Osteocyte (in vitro differentiated cells): ENCODE results near the gene WNT10A. TPM values are rescaled to one million over a fixed set of nuclear protein-coding genes. Genes with fewer than 3 reads are reported as not detected.
"Not testable (repeated sequence)": the region's sequence is repeated elsewhere in the genome, so short reads cannot be mapped to it uniquely, and the experiment has no call there.

Experiments
- DNase-seq: peaks from one replicate; pipeline ENCODE4 v3.0.0; 2021; ENCODE audit warnings: mixed read lengths; ENCODE audit not compliant: unreplicated experiment; ENCODE audit errors: extremely low spot score
- H3K27ac Mint-ChIP-seq: one replicate; pipeline ENCODE4 v1.8.0; 2021; ENCODE audit warnings: mild to moderate bottlenecking, mixed read lengths; ENCODE audit not compliant: unreplicated experiment
- H3K27me3 Mint-ChIP-seq: one replicate; pipeline ENCODE4 v1.8.0; 2021; ENCODE audit warnings: mixed read lengths; ENCODE audit not compliant: unreplicated experiment
- H3K36me3 Mint-ChIP-seq: one replicate; pipeline ENCODE4 v1.8.0; 2021; ENCODE audit warnings: mixed read lengths; ENCODE audit not compliant: unreplicated experiment
- H3K4me1 Mint-ChIP-seq: one replicate; pipeline ENCODE4 v1.8.0; 2021; ENCODE audit warnings: mixed read lengths; ENCODE audit not compliant: unreplicated experiment
- H3K4me3 Mint-ChIP-seq: one replicate; pipeline ENCODE4 v1.8.0; 2021; ENCODE audit warnings: mild to moderate bottlenecking, moderate library complexity, mixed read lengths; ENCODE audit not compliant: unreplicated experiment
- H3K9me3 Mint-ChIP-seq: one replicate; pipeline ENCODE4 v1.8.0; 2021; ENCODE audit warnings: mixed read lengths; ENCODE audit not compliant: unreplicated experiment
- total RNA-seq: library from RNA; stranded (reverse); gene quantifications from 2 replicates; pipeline ENCODE4 v1.2.1, GENCODE V29; 2021
- TF ChIP-seq, protein P1 (sequence below): fragments of 200-600 bp; sonication (generic); IDR thresholded peaks from 2 replicates; pipeline ENCODE4 v1.5.0; 2021; ENCODE audit warnings: antibody characterized with exemption, mild to moderate bottlenecking, moderate library complexity

WNT10A gene
- total RNA-seq, 1 donor from 2014 or later: not detected

DNA sequence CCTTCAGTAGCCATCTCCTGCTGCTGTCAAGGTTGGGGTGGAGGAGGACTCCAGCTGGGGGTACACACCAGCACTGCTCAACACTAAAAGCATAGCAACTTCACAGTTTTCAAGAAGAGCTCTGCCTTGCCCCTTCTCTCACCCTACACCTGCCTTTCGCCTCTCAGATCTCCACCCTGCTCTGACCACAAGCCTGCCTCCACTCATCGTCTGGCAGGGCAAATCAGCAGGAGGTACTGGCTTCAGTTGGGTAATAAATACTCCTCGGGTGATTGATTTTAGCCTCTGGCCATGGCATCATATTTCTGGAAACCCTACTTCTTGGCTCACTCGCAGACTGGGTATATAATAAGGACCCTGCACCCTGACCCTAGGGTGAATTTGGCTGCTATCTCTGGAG lies 46.0 kb upstream of the WNT10A start:
- no peak overlapping the region for H3K27ac Mint-ChIP-seq
- no peaks in the 10 kb centered on the region for H3K36me3 Mint-ChIP-seq
- H3K4me3 Mint-ChIP-seq: no peak overlapping the region
- peaks cover 41% of the 10 kb centered on the region for H3K27me3 Mint-ChIP-seq
- TF ChIP-seq, protein P1, sequence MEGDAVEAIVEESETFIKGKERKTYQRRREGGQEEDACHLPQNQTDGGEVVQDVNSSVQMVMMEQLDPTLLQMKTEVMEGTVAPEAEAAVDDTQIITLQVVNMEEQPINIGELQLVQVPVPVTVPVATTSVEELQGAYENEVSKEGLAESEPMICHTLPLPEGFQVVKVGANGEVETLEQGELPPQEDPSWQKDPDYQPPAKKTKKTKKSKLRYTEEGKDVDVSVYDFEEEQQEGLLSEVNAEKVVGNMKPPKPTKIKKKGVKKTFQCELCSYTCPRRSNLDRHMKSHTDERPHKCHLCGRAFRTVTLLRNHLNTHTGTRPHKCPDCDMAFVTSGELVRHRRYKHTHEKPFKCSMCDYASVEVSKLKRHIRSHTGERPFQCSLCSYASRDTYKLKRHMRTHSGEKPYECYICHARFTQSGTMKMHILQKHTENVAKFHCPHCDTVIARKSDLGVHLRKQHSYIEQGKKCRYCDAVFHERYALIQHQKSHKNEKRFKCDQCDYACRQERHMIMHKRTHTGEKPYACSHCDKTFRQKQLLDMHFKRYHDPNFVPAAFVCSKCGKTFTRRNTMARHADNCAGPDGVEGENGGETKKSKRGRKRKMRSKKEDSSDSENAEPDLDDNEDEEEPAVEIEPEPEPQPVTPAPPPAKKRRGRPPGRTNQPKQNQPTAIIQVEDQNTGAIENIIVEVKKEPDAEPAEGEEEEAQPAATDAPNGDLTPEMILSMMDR: no peak
- H3K4me1 Mint-ChIP-seq: peaks cover 20% of the 10 kb centered on the region
- DNase-seq: no peak
- H3K9me3 Mint-ChIP-seq: peaks cover 9% of the 10 kb centered on the region

DNA sequence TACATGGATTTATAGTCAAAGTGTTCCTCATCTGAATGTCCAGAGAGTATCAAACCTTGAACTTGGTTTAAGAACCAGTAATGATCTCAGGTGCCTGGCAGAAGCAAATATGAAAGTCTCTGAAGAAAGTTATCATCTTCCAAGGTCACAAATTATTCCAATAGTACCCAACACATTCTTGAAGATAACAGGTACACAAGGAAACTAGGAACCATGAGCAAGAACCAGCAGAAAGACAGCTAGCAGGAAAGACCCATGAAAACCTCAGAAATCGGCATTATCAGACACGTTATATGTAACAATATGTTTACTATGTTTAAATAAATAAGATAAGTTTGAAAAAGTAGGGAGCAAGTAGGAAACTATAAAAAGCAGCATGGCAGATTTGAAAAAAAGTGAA lies 43.2 kb upstream of the WNT10A start:
- TF ChIP-seq, protein P1: no peak
- Mint-ChIP-seq H3K9me3 (peaks cover 9% of the 10 kb centered on the region), H3K4me1 (peaks cover 16% of the 10 kb centered on the region), H3K27me3 (peaks cover 43% of the 10 kb centered on the region), H3K36me3 (peaks cover 3% of the 10 kb centered on the region), H3K4me3 (no peak overlapping the region), H3K27ac (no peak overlapping the region)
- no peak for DNase-seq

DNA sequence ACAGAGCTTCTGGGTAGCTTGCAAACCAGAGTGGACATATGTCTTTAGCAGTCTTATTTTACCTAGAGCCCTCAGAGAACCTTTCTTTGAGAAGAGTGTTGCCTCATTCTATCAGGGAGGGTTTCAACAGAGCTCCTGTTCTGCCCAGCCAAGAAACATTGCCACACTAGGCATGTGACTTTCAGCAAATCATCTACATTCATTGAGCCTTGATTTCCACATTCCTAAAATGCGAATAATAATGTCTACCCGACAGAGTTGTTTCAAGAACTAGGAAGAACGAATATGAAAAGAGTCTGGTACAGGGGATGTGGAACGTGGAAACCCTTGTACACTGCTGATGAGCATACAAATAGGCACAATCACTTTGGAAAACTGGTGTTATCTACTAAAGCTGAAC lies 41.2 kb upstream of the WNT10A start:
- H3K27ac Mint-ChIP-seq: no peak overlapping the region
- peaks cover 9% of the 10 kb centered on the region for H3K9me3 Mint-ChIP-seq
- peaks cover 3% of the 10 kb centered on the region for H3K36me3 Mint-ChIP-seq
- H3K4me1 Mint-ChIP-seq: peaks cover 3% of the 10 kb centered on the region
- TF ChIP-seq, protein P1: no peak
- H3K27me3 Mint-ChIP-seq: peaks cover 43% of the 10 kb centered on the region
- H3K4me3 Mint-ChIP-seq: no peak overlapping the region
- no peak for DNase-seq

DNA sequence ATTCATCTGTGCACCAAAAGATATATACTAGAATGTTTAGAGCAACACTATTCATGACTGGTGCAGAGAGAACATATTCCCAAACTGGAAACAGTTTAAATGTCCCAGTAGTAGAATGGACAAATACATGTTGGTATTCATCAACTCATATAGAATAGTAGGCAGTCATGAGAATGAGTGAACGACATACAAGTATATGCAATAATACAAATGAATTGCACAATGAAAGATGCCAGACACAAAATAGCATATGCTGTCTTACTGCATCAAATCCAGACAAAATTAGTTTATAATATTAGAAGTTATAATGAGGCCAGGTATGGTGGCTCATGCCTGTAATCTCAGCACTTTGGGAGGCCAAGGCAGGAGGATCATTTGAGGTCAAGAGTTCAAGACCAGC lies 40.8 kb upstream of the WNT10A start:
- Mint-ChIP-seq H3K36me3 (peaks cover 3% of the 10 kb centered on the region), H3K27ac (no peak overlapping the region), H3K4me3 (no peak overlapping the region), H3K9me3 (peaks cover 9% of the 10 kb centered on the region), H3K27me3 (peaks cover 42% of the 10 kb centered on the region), H3K4me1 (peaks cover 1% of the 10 kb centered on the region)
- TF ChIP-seq, protein P1: no peak
- DNase-seq: no peak

DNA sequence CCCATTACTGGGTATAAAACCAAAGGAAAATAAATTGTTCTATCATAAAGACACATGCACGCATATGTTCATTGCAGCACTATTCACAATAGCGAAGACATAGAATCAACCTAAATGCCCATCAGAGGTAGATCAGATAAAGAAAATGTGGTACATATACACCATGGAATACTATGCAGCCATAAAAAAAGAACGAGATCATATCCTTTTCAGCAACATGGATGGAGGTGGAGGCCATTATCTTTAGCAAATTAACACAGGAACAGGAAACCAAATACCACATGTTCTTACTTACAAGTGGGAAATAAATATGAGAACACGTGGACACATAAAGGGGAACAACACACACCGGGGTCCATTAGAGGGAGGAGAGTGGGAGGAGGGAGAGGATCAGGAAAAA lies 36.3 kb upstream of the WNT10A start:
- H3K27ac Mint-ChIP-seq, H3K4me1 Mint-ChIP-seq, DNase-seq, H3K36me3 Mint-ChIP-seq, H3K9me3 Mint-ChIP-seq, H3K4me3 Mint-ChIP-seq: not testable (repeated sequence)
- peaks cover 20% of the 10 kb centered on the region for H3K27me3 Mint-ChIP-seq

DNA sequence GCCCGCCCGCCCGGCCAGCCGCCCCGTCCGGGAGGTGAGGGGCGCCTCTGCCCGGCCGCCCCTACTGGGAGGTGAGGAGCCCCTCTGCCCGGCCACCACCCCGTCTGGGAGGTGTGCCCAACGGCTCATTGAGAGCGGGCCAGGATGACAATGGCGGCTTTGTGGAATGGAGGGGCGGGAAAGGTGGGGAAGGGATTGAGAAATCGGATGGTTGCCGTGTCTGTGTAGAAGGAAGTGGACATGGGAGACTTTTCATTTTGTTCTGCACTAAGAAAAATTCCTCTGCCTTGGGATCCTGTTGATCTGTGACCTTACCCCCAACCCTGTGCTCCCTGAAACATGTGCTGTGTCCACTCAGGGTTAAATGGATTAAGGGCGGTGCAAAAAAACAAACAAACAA lies 33.7 kb upstream of the WNT10A start:
- not testable (repeated sequence) for H3K36me3 Mint-ChIP-seq, H3K4me1 Mint-ChIP-seq, DNase-seq, H3K9me3 Mint-ChIP-seq, H3K4me3 Mint-ChIP-seq, H3K27ac Mint-ChIP-seq
- peaks cover 25% of the 10 kb centered on the region for H3K27me3 Mint-ChIP-seq
